HL-60 (cell line): ENCODE results near the gene AKAP8L.

ENCODE experiments used
- CTCF ChIP-seq: IDR thresholded peaks from one replicate; pipeline ENCODE4 v1.5.1; 2011; ENCODE audit warnings: low read length, control low read depth, inconsistent platforms; ENCODE audit not compliant: insufficient read depth
- GABPA ChIP-seq: IDR thresholded peaks from 2 replicates; pipeline ENCODE4 v1.6.1; 2012; ENCODE audit warnings: low read depth
- POLR2AphosphoS5 ChIP-seq: IDR thresholded peaks from 2 replicates; pipeline ENCODE4 v1.6.1; 2012; ENCODE audit warnings: low read depth
- REST ChIP-seq: IDR thresholded peaks from 2 replicates; pipeline ENCODE4 v1.6.1; 2012; ENCODE audit warnings: low read depth; ENCODE audit not compliant: insufficient replicate concordance
- SPI1 ChIP-seq: IDR thresholded peaks from 2 replicates; pipeline ENCODE4 v1.6.1; 2012; ENCODE audit warnings: low read depth, mild to moderate bottlenecking, borderline replicate concordance

- TF ChIP-seq CTCF (no peak), REST (no peak), SPI1 (no peak), GABPA (no peak), POLR2AphosphoS5 (no peak)
These were observed 64.9 kb downstream of the AKAP8L start for GRCh38 chr19:15353908-15354307.
